ENCODE results near the gene CGA. TPM values are rescaled to one million over a fixed set of nuclear protein-coding genes. Genes with fewer than 3 reads are reported as not detected.
A peak's percentile ranks its signal among the peaks of the same experiment; 100 is the strongest.

The CGA gene
- total and polyA plus RNA-seq, 8 donors = not detected

- no peak overlapping the region for H3K4me3 ChIP-seq
- WGBS, 5 donors = 71 to 97% (median 86%) methylated on average over 2 of the region's 2 CpGs
- no peak overlapping the region for H3K27ac ChIP-seq
- no peaks in the 10 kb centered on the region for H3K9me3 ChIP-seq
- H3K36me3 ChIP-seq = no peaks in the 10 kb centered on the region
- intact Hi-C loops (cut with DNase I; ENCODE audit: low total_unique reads) = no loop called here
- TF ChIP-seq POLR2A (IDR thresholded peaks at IDR 0.05) = no peak
- no peak for TF ChIP-seq POLR2AphosphoS5 (IDR thresholded peaks at IDR 0.05)
- no peak for TF ChIP-seq CTCF (IDR thresholded peaks at IDR 0.05)
- peaks cover 0 to 1% (median 0%) of the 10 kb centered on the region in 3 donors for H3K27me3 ChIP-seq
- H3K4me1 ChIP-seq = peaks cover 0 to 5% (median 0%) of the 10 kb centered on the region in 4 donors
- DNase-seq = peak in 1 of 2 donors; percentile 14
Observed at GRCh38 chr6:87101067-87101466, 6.2 kb upstream of the CGA start.

- Histone ChIP-seq H3K36me3 (no peaks in the 10 kb centered on the region), H3K4me1 (peaks cover 0 to 5% (median 0%) of the 10 kb centered on the region in 4 donors), H3K4me3 (no peak overlapping the region), H3K27ac (no peak overlapping the region), H3K27me3 (peaks cover 0 to 7% (median 0%) of the 10 kb centered on the region in 3 donors), H3K9me3 (no peaks in the 10 kb centered on the region)
- no peak for TF ChIP-seq POLR2AphosphoS5 (IDR thresholded peaks at IDR 0.05)
- no peak for TF ChIP-seq EP300 (IDR thresholded peaks at IDR 0.05)
- no peak for TF ChIP-seq POLR2A (IDR thresholded peaks at IDR 0.05)
- no peak for TF ChIP-seq CTCF (IDR thresholded peaks at IDR 0.05)
- DNase-seq = no peak
- intact Hi-C loops (cut with DNase I; ENCODE audit: low total_unique reads) = no loop called here
- WGBS, 5 donors = 85 to 94% (median 91%) methylated on average over 3 of the region's 3 CpGs
Observed at GRCh38 chr6:87100216-87100615, 5.3 kb upstream of the CGA start.

- DNase-seq = no peak
- intact Hi-C loops (cut with DNase I; ENCODE audit: low total_unique reads) = no loop called here
Observed at GRCh38 chr6:87099472-87099871, 4.6 kb upstream of the CGA start.

GRCh38 chr6:87094576-87094975 is 330 bp downstream of the CGA start:
- TF ChIP-seq POLR2AphosphoS5 (IDR thresholded peaks at IDR 0.05) (no peak), EP300 (IDR thresholded peaks at IDR 0.05) (no peak), POLR2A (IDR thresholded peaks at IDR 0.05) (no peak), CTCF (IDR thresholded peaks at IDR 0.05) (no peak)
- 67 to 85% (median 74%) methylated on average over 1 of the region's 1 CpG for WGBS, 5 donors
- peaks cover 0 to 7% (median 0%) of the 10 kb centered on the region in 3 donors for H3K27me3 ChIP-seq
- intact Hi-C loops (cut with DNase I; ENCODE audit: low total_unique reads) = no loop called here
- no peaks in the 10 kb centered on the region for H3K9me3 ChIP-seq
- H3K36me3 ChIP-seq = no peaks in the 10 kb centered on the region
- DNase-seq = no peak
- peaks cover 0 to 4% (median 0%) of the 10 kb centered on the region in 4 donors for H3K4me1 ChIP-seq
- no peak overlapping the region for H3K27ac ChIP-seq
- H3K4me3 ChIP-seq = no peak overlapping the region

More at GRCh38 chr6:87099472-87099871, 4.6 kb upstream of the CGA start:
- no peak for TF ChIP-seq POLR2A (IDR thresholded peaks at IDR 0.05)
- no peak for TF ChIP-seq POLR2AphosphoS5 (IDR thresholded peaks at IDR 0.05)
- TF ChIP-seq CTCF (IDR thresholded peaks at IDR 0.05) = no peak
- TF ChIP-seq EP300 (IDR thresholded peaks at IDR 0.05) = no peak
- no peak overlapping the region for H3K4me3 ChIP-seq
- peaks cover 0 to 5% (median 0%) of the 10 kb centered on the region in 4 donors for H3K4me1 ChIP-seq
- H3K9me3 ChIP-seq = no peaks in the 10 kb centered on the region
- no peaks in the 10 kb centered on the region for H3K36me3 ChIP-seq
- H3K27me3 ChIP-seq = peaks cover 0 to 7% (median 0%) of the 10 kb centered on the region in 3 donors
- no peak overlapping the region for H3K27ac ChIP-seq
